Stimulated activated CD4-positive, alpha-beta T cell treated with anti-CD3 and anti-CD28 coated beads, Interleukin-15, amount 100 ng/mL, for 24 hours (primary cell): ENCODE results near the gene COQ6.
"Not testable (repeated sequence)": the region's sequence is repeated elsewhere in the genome, so short reads cannot be mapped to it uniquely, and the experiment has no call there.

Experiments
- DNase-seq: peaks from one replicate; pipeline ENCODE4 v3.0.0-alpha.2; 2020

Gene COQ6

GRCh38 chr14:73988656-73989055, 38.6 kb downstream of the COQ6 start:
- DNase-seq, result not testable (repeated sequence)

GRCh38 chr14:73991092-73991491, 41.0 kb downstream of the COQ6 start:
- DNase-seq, result no peak

DNA sequence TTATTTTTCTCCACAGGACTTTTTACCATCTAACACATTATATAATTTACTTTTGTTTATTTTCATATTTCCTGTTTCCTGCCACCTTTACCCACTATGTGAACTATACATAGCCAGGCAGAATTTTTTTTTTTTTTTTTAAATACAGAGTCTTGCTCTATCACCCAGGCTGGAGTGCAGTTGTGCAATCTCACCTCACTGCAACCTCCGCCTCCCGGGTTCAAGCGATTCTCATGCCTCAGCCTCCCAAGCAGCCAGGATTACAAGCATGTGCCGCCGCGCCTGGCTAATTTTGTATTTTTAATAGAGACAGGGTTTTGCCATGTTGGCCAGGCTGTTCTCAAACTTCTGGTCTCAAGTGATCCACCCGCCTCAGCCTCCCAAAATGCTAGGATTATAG, 44.8 kb downstream of the COQ6 start:
- not testable (repeated sequence) for DNase-seq

DNA sequence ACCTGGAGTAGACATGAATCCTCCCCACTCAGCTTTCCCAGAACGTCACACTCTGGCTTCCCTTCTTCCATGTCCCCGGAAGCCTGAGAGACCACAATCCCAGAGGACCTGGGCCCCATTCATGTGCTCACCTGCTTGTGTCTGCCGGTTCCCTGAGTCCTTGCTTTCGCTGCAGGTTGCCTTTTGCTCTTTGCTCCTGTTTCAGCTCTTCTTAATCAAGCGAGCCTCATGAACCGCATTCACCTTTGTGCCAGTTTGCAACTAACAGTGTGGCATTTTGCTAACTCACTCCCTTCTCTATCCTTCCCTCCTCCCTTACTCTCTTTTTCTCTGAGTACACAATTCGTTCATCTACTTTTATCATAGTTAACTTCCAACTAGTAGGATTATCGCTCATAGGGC, 45.9 kb downstream of the COQ6 start:
- no peak for DNase-seq

DNA sequence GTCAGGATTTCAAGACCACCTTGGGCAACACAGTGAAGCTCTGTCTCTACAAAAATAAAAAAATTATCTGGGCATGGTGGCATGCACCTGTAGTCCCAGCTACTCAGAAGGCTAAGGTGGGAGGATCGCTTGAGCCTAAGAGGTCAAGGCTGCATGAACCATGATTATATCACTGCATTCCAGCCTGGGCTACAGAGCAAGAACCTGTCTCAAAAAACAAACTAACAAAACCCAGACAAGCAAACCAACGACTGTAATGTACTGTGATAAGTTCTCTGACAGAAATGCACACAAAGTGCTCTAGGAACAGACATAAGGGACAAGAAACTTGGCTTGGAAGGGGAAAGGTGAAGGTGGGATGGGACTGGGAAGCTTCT, 46.6 kb downstream of the COQ6 start:
- no peak for DNase-seq

GRCh38 chr14:73997108-73997943, 47.2 kb downstream of the COQ6 start:
- no peak for DNase-seq

DNA sequence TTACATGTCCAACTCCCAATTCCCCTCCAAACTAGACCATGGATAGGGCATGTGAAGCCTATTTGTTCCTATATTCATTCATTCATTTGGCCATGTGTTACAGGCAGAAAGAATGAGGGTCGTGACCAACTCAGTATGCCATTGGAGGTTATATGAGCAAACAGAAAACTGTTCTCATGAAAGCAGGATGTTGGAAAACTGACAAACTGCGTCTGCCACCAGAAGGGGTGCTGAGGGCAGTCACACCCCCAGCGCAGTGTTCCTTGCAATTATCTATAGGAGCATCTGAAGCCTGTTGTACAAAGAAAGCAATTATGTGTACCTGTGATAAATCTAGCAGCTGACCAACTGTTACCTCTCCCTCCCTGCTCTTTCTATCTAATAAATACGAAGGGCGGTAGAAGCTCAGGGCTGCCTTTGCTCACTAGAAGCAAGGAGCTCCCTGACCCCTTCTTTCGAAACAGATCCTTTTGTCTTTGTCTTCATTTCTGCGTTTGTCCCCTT, 47.9 kb downstream of the COQ6 start:
- no peak for DNase-seq

DNA sequence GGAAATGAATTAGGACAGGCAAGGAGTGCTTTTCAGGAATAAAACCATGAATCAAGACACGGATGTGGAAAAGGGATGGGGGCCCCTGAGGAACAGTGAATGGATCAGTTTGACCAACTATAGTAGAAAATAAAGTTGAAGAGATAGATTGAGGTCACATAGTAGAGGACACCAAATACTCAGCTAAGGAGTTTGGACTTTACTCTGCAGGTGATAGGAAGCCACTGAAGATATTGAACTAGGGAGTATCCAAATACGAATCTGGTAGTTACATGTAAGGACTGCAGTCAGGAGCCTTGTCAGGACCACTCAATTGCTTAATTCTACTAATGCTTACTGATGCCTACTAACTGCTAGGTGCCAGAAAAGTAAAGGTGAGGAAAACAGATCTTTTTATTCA, 48.6 kb downstream of the COQ6 start:
- DNase-seq, result no peak

DNA sequence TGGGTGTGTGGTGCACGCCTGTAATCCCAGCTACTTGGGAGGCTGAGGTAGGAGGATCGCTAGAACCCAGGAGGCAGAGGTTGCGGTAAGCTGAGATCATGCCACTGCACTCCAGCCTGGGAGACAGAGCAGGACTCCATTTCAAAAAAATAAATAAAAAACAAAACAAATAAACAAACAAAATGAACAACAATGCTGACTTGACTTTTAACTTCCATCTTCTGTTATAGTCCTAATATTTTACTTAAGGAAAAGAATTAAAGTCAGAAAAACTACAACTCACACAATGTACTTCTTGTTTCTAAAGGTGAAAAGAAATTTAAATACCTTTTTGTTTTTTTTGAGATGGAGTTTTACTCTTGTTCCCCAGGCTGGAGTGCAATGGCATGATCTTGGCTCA, 55.6 kb downstream of the COQ6 start:
- not testable (repeated sequence) for DNase-seq

DNA sequence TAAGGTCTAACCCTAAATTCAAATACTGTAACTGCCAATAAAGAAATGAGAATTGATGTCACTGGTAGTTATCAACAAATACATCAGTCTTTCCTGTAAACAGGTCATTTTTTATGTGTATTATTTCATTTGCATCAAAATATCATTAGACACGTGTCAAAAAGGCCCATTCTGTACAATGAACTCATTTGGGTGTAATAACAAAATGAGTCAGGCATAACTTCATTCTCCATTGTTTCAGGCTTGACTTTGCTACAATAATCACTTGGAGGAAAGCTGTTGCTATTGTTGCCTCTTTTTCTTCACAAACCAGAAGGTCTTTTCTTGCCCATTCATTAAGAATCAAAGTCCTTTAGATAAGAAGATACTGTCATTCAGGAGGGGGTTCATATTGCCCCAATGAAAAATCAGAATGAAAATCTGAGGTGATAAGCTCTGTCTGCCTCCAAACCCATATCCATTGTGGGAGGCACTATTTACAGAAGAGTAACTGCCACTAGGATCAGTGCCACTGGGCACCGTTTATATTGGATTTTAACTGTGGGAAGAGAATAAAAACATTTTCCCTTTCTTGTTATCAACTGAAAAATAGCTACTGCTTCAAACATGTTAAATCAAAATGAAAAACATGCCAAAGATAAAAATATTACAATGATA, 58.9 kb downstream of the COQ6 start:
- no peak for DNase-seq
